ENCODE measurements around the gene CEP20. TPM values are rescaled to one million over a fixed set of nuclear protein-coding genes. Genes with fewer than 3 reads are reported as not detected.

The CEP20 gene
- total RNA-seq, 1 experiment from 2014 or later: 37.0 TPM

- H3K9ac ChIP-seq (ENCODE audit: low read length): no peak overlapping the region
- H3K4me3 ChIP-seq (ENCODE audit: low read length): no peak overlapping the region
- H3K4me1 ChIP-seq (ENCODE audit: insufficient read depth, low read length): 0 out of 2 replicates have a peak, but pooled peaks cover 4% of the 10 kb centered on the region
- H3K4me2 ChIP-seq (ENCODE audit: low read length): no peak overlapping the region
- CTCF ChIA-PET: no interaction called here
- no peak for DNase-seq
- no TSS peak for BruUV-seq (replicated peaks)
- no peaks in the 10 kb centered on the region for H4K20me1 ChIP-seq (ENCODE audit: low read length)
- no peak for ATAC-seq
- H3K9me2 ChIP-seq (replicated peaks; ENCODE audit: low read length): no peaks in the 10 kb centered on the region
- TF ChIP-seq CTCF (conservative IDR thresholded peaks at IDR 0.05; ENCODE audit: low read depth, low read length) (no peak), EZH2phosphoT487 (IDR thresholded peaks at IDR 0.05; ENCODE audit: borderline replicate concordance, low read length) (no peak), EZH2 (IDR thresholded peaks at IDR 0.05; ENCODE audit: low read length, unreplicated experiment) (no peak)
- no peaks in the 10 kb centered on the region for H3K27me3 ChIP-seq (ENCODE audit: low read length)
- no peaks in the 10 kb centered on the region for H3F3A ChIP-seq (ENCODE audit: low read length, unreplicated experiment)
- intact Hi-C loops (cut with micrococcal nuclease): loop anchor here (10.0 kb wide), 1 partner anchor 142 kb away; no protein-coding TSS in a partner anchor
- H3K36me3 ChIP-seq (ENCODE audit: low read depth, low read length): peaks cover 23% of the 10 kb centered on the region; the same call in 1 of the 2 replicates
- no peak overlapping the region for H2AFZ ChIP-seq (ENCODE audit: low read length)
- H3K9me3 ChIP-seq (ENCODE audit: low read length): no peaks in the 10 kb centered on the region
- no peak overlapping the region for H3K27ac ChIP-seq (ENCODE audit: low read length)
- POLR2A ChIA-PET (ENCODE audit: unreplicated experiment): no interaction called here
- peaks cover 5% of the 10 kb centered on the region; the same call in 1 of the 2 replicates for H3K79me2 ChIP-seq (ENCODE audit: low read length)
Observed at GRCh38 chr16:15873301-15873700, 15.1 kb downstream of the CEP20 start.

GRCh38 chr16:15870011-15870410 is 18.4 kb downstream of the CEP20 start:
- DNase-seq: no peak
- TF ChIP-seq EZH2phosphoT487 (IDR thresholded peaks at IDR 0.05; ENCODE audit: borderline replicate concordance, low read length) (no peak), EZH2 (IDR thresholded peaks at IDR 0.05; ENCODE audit: low read length, unreplicated experiment) (no peak), CTCF (conservative IDR thresholded peaks at IDR 0.05; ENCODE audit: low read depth, low read length) (no peak)
- intact Hi-C loops (cut with micrococcal nuclease): loop anchor here (10.0 kb wide), 1 partner anchor 145 kb away; no protein-coding TSS in a partner anchor

GRCh38 chr16:15866451-15866850 is 22.0 kb downstream of the CEP20 start:
- BruUV-seq (replicated peaks): no TSS peak
- POLR2A ChIA-PET (ENCODE audit: unreplicated experiment): no interaction called here
- H3K27ac ChIP-seq (ENCODE audit: low read length): no peak overlapping the region
- no peak overlapping the region for H3K4me3 ChIP-seq (ENCODE audit: low read length)
- DNase-seq (no peak), ATAC-seq (no peak)
- H3K79me2 ChIP-seq (ENCODE audit: low read length): no peaks in the 10 kb centered on the region
- H3K27me3 ChIP-seq (ENCODE audit: low read length): no peaks in the 10 kb centered on the region
- H3K9ac ChIP-seq (ENCODE audit: low read length): no peak overlapping the region
- no peaks in the 10 kb centered on the region for H3K4me1 ChIP-seq (ENCODE audit: insufficient read depth, low read length)
- H3K9me2 ChIP-seq (replicated peaks; ENCODE audit: low read length): no peaks in the 10 kb centered on the region
- peaks cover 25% of the 10 kb centered on the region; the same call in 1 of the 2 replicates for H3K36me3 ChIP-seq (ENCODE audit: low read depth, low read length)
- no peaks in the 10 kb centered on the region for H3K9me3 ChIP-seq (ENCODE audit: low read length)
- no peaks in the 10 kb centered on the region for H3F3A ChIP-seq (ENCODE audit: low read length, unreplicated experiment)
- CTCF ChIA-PET: interaction anchor here (0.5 kb wide), 1 partner anchor 21 kb away, joined by 6 read pairs; no protein-coding TSS in a partner anchor
- TF ChIP-seq EZH2 (IDR thresholded peaks at IDR 0.05; ENCODE audit: low read length, unreplicated experiment): no peak
- no peak for TF ChIP-seq EZH2phosphoT487 (IDR thresholded peaks at IDR 0.05; ENCODE audit: borderline replicate concordance, low read length)
- no peak for TF ChIP-seq CTCF (conservative IDR thresholded peaks at IDR 0.05; ENCODE audit: low read depth, low read length)
- intact Hi-C loops (cut with micrococcal nuclease): no loop called here
- no peak overlapping the region for H3K4me2 ChIP-seq (ENCODE audit: low read length)
- H2AFZ ChIP-seq (ENCODE audit: low read length): no peak overlapping the region
- H4K20me1 ChIP-seq (ENCODE audit: low read length): no peaks in the 10 kb centered on the region

More at GRCh38 chr16:15870011-15870410, 18.4 kb downstream of the CEP20 start:
- H3K27me3 ChIP-seq (ENCODE audit: low read length): no peaks in the 10 kb centered on the region
- POLR2A ChIA-PET (ENCODE audit: unreplicated experiment): no interaction called here
- no peaks in the 10 kb centered on the region for H3K9me3 ChIP-seq (ENCODE audit: low read length)
- no peak for ATAC-seq
- H3K9me2 ChIP-seq (replicated peaks; ENCODE audit: low read length): no peaks in the 10 kb centered on the region
- no peak overlapping the region for H3K4me3 ChIP-seq (ENCODE audit: low read length)
- H3K36me3 ChIP-seq (ENCODE audit: low read depth, low read length): peaks cover 31% of the 10 kb centered on the region; the same call in 1 of the 2 replicates
- no peaks in the 10 kb centered on the region for H3K79me2 ChIP-seq (ENCODE audit: low read length)
- CTCF ChIA-PET: no interaction called here
- H3K9ac ChIP-seq (ENCODE audit: low read length): no peak overlapping the region
- H3F3A ChIP-seq (ENCODE audit: low read length, unreplicated experiment): no peaks in the 10 kb centered on the region
- H3K4me1 ChIP-seq (ENCODE audit: insufficient read depth, low read length): no peaks in the 10 kb centered on the region
- H3K4me2 ChIP-seq (ENCODE audit: low read length): no peak overlapping the region
- no peak overlapping the region for H2AFZ ChIP-seq (ENCODE audit: low read length)
- BruUV-seq (replicated peaks): no TSS peak
- no peak overlapping the region for H3K27ac ChIP-seq (ENCODE audit: low read length)
- no peaks in the 10 kb centered on the region for H4K20me1 ChIP-seq (ENCODE audit: low read length)
